Activated T-cell treated with anti-CD3 and anti-CD28 coated beads for 24 hours (primary cell): Measurements from ENCODE around the gene MIA.
"Not testable (repeated sequence)": the region's sequence is repeated elsewhere in the genome, so short reads cannot be mapped to it uniquely, and the experiment has no call there.

Experiments used
- DNase-seq: peaks from one replicate; pipeline ENCODE4 v3.0.0-alpha.2; 2020; ENCODE audit warnings: low read depth

The MIA gene

GRCh38 chr19:40780582-40780981 is 5.3 kb downstream of the MIA start:
- no peak for DNase-seq

GRCh38 chr19:40781140-40781539 is 5.8 kb downstream of the MIA start:
- DNase-seq: no peak

- DNase-seq: no peak
Measured at GRCh38 chr19:40783711-40784110, 8.4 kb downstream of the MIA start.

GRCh38 chr19:40784146-40784545 is 8.8 kb downstream of the MIA start:
- not testable (repeated sequence) for DNase-seq

GRCh38 chr19:40785526-40785925 is 10.2 kb downstream of the MIA start:
- no peak for DNase-seq

- no peak for DNase-seq
Measured at GRCh38 chr19:40786060-40787037, 11.0 kb downstream of the MIA start.

GRCh38 chr19:40791349-40791748 is 16.0 kb downstream of the MIA start:
- no peak for DNase-seq

- DNase-seq: no peak
Measured at GRCh38 chr19:40791996-40792395, 16.7 kb downstream of the MIA start.

- DNase-seq: no peak
Measured at GRCh38 chr19:40797166-40797962, 22.0 kb downstream of the MIA start.

GRCh38 chr19:40797963-40798682 is 22.8 kb downstream of the MIA start:
- no peak for DNase-seq

- DNase-seq: peak; percentile 100
Measured at GRCh38 chr19:40798683-40799557, 23.6 kb downstream of the MIA start, which contains the start of gene EGLN2. Gene EGLN2 (plus strand): TSS chr19:40799191. CDS start chr19:40800573, 1,382 bp downstream.

GRCh38 chr19:40799558-40800338 is 24.4 kb downstream of the MIA start:
- no peak for DNase-seq

GRCh38 chr19:40800339-40800996 is 25.1 kb downstream of the MIA start:
- no peak for DNase-seq

- DNase-seq: no peak
Measured at GRCh38 chr19:40800997-40801377, 25.7 kb downstream of the MIA start.

GRCh38 chr19:40801426-40802299 is 26.3 kb downstream of the MIA start:
- no peak for DNase-seq

GRCh38 chr19:40802300-40803169 is 27.2 kb downstream of the MIA start:
- no peak for DNase-seq

- DNase-seq: no peak
Measured at GRCh38 chr19:40803170-40803856, 28.0 kb downstream of the MIA start.
